Subcutaneous adipose tissue (tissue), 4 donors: ENCODE measurements around the gene OLFML2B. TPM values are rescaled to one million over a fixed set of nuclear protein-coding genes. Genes with fewer than 3 reads are reported as not detected.

ENCODE experiments used
- CTCF ChIP-seq: fragments of 450-650 bp; IDR thresholded peaks from one replicate; pipeline ENCODE4 v1.5.1; 2016; ENCODE audit warnings: low read depth, mild to moderate bottlenecking, control low read depth, antibody characterized with exemption, moderate library complexity
- total RNA-seq, 4 donors: library from RNA; depleted of rRNA; stranded (reverse); fragments of >200 nt; gene quantifications; one replicate each; pipeline ENCODE4 v1.1.0, GENCODE V29; 2016

The OLFML2B gene
- 10 to 100 TPM in 2 of 4 donors, 1 to 10 TPM in 2; 5.8 to 43.3 (median 9.6) TPM for total RNA-seq

- TF ChIP-seq CTCF = no peak
These were observed at the start of gene OLFML2B for GRCh38 chr1:162023547-162024501. TSS of gene OLFML2B (minus strand) at chr1:162023869. CDS start at chr1:162023430, 439 bp downstream.

- TF ChIP-seq CTCF = no peak
These were observed 49.1 kb upstream of the OLFML2B start for GRCh38 chr1:162072740-162073139.

GRCh38 chr1:162070825-162071224, 47.2 kb upstream of the OLFML2B start:
- TF ChIP-seq CTCF = no peak

GRCh38 chr1:162070094-162070748, 46.6 kb upstream of the OLFML2B start:
- TF ChIP-seq CTCF = no peak

- no peak for TF ChIP-seq CTCF
These were observed 45.8 kb upstream of the OLFML2B start, which contains the start of gene NOS1AP for GRCh38 chr1:162069334-162070093. TSS of gene NOS1AP (plus strand) at chr1:162069691. CDS start at chr1:162070178, 487 bp downstream.

GRCh38 chr1:162068301-162068700, 44.6 kb upstream of the OLFML2B start:
- no peak for TF ChIP-seq CTCF
